Fibroblast of skin of abdomen (primary cell): ENCODE measurements around the gene BET1.
A peak's percentile ranks its signal among the peaks of the same experiment; 100 is the strongest.

Source experiments
- DNase-seq: peaks from one replicate; pipeline ENCODE4 v3.0.0-alpha.2; 2013

The BET1 gene

DNA sequence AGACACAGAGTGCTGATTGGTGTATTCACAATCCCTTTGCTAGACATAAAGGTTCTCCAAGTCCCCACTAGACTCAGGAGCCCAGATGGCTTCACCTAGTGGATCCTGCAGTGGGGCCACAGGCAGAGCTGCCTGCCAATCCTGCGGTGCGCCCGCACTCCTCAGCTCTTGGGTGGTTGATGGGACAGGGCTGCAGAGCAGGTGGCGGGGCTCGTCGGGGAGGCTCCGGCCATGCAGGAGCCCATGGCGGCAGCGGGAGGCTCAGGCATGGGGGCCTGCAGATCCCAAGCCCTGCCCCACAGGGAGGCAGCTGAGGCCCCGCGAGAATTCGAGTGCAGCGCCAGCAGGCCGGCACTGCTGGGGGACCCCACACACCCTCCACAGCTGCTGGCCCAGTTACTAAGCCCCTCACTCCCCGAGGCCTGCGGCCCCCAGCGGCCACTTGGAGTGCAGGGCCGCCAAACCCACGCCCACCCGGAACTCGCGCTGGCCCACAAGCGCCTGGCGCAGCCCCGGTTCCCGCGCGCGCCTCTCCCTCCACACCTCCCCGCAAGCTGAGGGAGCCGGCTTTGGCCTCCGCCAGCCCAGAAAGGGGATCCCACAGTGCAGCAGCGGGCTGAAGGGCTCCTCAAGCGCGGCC is 7.7 kb upstream of the BET1 start:
- DNase-seq: no peak

- peak; percentile 76 for DNase-seq
Measured at GRCh38 chr7:94008537-94008936, 4.4 kb upstream of the BET1 start.

DNA sequence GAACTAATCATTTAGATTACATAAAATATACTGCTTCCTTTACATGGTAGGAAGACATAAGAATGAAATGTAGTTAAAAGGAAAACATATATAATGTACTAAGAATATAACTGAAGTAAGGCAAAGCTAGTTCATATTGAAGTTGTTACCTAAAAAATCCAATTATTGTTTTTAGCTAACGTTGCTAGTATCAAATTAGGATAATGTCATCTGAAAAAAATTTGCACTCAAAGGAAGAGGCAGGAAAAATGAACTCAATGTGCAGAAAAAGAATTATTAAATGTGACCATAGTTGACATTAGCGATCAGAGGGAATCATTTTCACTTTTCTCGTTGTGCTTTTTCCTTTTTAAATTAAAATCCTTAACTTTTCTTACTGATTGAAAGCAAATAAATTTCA is 1.6 kb upstream of the BET1 start:
- DNase-seq: no peak

- DNase-seq: peak; percentile 11
Measured at GRCh38 chr7:94003446-94004023, 620 bp downstream of the BET1 start.

GRCh38 chr7:94001396-94001795 is 2.8 kb downstream of the BET1 start:
- DNase-seq: peak; percentile 62

GRCh38 chr7:93997868-93998267 is 6.3 kb downstream of the BET1 start:
- DNase-seq: no peak

DNA sequence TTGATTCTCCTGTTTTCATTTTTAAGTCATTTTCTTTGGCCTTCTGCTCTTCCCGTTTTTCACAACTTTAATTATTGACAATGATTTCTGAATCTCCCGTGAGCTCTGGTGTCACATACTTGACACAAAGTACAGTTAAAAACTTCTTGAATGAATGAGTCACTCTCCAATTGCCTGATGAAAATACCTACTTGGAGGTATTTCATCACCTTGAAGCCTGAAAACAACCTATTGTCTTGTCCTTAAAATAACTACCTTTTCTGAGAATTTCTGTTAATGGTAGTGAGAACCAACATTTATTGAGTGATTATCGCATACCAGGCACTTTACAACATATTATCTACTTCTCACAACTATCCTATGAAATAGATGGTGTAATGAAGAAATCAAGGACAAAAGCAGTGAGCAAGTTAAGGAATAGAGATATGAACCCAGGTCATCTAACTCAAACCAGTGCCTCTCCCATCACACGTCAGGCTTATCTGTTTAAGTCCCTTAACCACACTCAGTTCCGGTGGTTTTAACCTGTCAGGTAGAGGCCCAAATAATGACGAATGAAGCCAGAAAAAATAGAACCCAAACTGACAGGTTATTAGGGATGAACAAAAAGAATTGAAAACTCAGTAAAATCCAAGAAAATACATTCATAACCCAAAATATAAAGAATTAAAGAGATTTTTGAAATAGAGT is 11.6 kb downstream of the BET1 start:
- no peak for DNase-seq

DNA sequence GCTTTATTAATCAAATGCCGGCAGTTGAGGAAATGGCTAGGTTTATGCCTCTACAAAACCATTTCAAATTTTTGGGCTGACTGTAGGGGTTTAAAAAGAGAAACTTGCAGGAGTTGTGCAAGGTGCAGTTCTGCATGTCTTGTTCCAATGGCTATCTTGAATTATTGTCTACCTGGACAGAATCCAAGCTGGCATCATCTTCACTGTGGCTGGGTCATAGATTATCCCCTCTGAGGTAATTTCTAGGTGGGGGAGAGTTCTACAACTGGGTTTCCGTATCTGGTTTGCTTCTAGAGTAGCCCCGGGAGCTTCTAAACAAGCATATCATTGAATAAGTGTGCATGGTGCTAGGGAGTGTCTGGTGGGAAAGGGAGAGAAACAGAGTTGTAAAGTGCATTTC is 16.9 kb downstream of the BET1 start:
- DNase-seq: no peak

GRCh38 chr7:93985101-93985500 is 19.1 kb downstream of the BET1 start:
- DNase-seq: peak; percentile 13

- no peak for DNase-seq
Measured at GRCh38 chr7:93984024-93984423, 20.1 kb downstream of the BET1 start.

DNA sequence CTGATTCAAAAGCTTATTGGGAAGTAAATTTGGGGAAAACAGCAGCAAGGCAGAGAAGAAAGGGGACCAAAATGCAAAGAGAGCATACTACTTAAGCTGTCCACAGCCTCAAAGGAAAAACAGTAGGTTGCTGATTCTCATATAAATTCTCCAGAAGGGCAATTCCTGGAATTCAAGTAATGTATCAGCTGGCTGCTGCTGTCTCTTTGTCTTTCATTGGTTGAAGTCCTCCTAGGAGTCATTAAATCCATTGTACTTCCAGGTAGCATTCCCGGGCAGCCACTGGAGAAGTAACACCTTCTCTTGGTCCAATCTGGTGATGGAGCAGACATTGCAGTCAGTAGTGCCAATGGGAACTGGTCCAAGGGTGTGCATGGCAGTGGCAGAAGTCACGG is 22.7 kb downstream of the BET1 start:
- no peak for DNase-seq

DNA sequence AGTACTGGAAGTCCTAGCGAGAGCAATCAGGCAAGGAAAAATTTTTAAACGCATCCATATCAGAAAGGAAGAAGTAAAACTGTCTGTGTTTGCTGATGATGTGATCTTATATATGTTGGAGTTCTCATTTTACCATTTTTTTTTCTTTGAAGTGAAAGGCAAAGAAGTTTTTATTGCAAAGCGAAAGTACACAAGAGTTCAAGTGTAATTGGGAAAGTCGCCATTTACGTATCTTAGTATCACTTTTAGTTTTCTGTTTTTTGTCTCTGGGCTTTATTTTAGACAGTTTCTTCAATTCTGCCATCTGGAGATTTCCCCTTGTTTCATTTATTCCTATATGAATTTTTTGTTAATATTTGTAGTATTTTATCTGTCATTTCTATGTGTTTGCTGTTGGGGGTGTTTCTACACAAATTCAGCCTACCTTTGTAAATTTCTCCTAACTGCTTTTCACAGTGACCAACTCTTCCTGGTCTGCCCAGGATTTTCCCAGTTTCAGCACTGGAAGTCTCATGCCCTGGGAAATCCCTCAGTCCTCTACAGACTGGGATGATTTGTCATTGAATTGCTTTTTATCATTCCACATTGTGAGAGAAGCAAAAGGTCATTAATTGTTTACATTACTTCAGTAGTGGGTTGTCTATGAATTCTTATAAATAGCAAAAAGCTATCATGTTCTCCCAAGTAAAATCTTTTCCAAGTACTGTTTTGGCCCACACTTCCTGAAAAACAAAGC is 23.2 kb downstream of the BET1 start:
- DNase-seq: no peak

- DNase-seq: no peak
Measured at GRCh38 chr7:93977211-93977950, 26.8 kb downstream of the BET1 start.

- DNase-seq: peak; percentile 36
Measured at GRCh38 chr7:93973134-93973533, 31.0 kb downstream of the BET1 start.

DNA sequence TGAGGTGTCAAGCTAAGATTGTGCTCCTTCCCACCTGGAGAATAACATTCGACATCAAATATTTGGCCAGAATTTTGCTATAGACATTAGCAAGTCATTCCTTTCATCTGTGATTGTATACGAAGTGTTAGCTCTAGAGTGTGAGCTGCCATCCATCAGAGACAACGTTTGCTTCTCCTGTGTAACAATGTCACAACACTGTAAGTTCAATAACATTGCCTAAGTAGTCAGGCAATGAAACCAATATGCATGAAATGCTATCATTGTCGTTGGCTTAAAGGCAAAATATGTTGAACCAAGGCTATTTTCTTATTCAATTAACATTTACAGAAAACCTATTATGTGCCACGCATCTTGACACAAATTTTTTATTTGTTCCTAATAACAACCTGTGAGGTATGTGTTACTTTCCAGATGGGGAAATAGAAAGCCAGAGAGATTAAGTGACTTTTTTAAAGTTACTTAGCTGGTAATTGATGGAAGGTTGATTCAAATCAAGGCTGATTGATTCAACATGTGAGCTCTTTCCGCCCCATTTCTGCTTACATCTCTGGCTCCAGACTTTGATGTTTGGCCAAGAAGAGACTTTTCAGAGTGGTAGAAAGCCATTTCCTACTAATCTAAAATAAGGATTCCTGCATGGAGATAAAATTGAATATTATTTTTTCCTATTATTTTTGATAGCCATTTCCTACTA is 32.0 kb downstream of the BET1 start:
- peak; percentile 22 for DNase-seq

DNA sequence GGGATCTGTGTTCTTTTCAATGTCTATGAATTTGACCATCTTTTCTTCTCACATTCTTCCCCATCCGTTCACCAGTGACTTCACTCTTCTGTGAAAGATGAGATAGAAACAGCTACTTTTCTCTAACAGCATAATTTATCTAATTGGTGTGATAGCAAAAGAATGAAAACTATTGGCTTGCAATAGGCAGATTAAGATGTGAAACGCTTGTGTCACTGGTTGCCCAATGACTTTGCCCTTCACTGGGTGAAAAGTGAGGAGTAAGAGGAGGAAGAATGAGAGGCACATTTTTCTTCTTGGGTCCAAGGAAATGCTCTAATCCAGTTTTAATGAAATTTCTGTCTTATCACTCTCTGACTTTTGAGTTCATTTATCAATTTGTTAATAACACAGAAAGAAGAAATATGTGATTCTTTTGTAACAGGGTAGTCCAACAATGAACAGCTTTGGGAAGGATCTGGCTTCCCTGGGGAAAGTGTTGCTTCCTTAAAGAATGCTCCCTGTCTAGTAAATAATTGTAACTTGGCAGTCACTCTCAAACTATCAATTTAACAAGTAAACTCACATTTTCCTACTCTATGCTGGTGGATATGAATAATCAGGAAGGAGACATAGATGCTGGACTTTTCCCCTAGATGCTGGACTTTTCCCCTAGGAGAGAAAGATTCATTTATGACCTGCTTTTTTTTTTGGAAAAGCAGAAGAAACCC is 35.1 kb downstream of the BET1 start:
- DNase-seq: peak; percentile 17

- peak; percentile 58 for DNase-seq
Measured at GRCh38 chr7:93964813-93965212, 39.3 kb downstream of the BET1 start.

GRCh38 chr7:93964262-93964661 is 39.9 kb downstream of the BET1 start:
- DNase-seq: no peak

GRCh38 chr7:93960986-93961385 is 43.2 kb downstream of the BET1 start:
- no peak for DNase-seq

DNA sequence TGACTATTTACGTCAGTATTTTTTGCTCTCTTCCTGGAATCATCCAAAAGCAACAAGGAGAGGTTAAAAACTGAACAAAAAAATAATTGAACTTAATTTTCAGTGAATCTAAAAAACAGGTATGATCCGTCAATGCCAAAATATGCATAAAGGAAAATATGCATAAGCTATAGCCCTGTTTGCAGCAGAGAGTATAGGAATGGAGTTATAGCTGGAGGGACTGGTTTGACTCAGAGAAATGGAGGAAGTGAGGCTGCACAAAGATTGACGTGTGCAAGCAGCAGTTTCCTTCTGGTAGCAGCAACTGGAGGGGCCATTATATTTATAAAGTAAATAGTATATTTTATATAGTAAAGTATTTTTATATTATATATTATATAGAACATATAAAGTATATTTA is 45.5 kb downstream of the BET1 start:
- DNase-seq: no peak

GRCh38 chr7:93958216-93958615 is 45.9 kb downstream of the BET1 start:
- peak; percentile 49 for DNase-seq
